K562 (cell line): ENCODE results near the gene SLC5A2. TPM values are rescaled to one million over a fixed set of nuclear protein-coding genes. Genes with fewer than 3 reads are reported as not detected.

Experiments used
- CBX2 ChIP-seq: fragments of 200-600 bp; sonication (generic); IDR thresholded peaks from one replicate; pipeline ENCODE4 v1.6.1; 2012; ENCODE audit warnings: mild to moderate bottlenecking, low read length, inconsistent platforms; ENCODE audit not compliant: insufficient read depth, poor library complexity, severe bottlenecking
- CBX8 ChIP-seq: fragments of 200-600 bp; sonication (generic); IDR thresholded peaks from 2 replicates; pipeline ENCODE4 v1.6.1; 2012; ENCODE audit warnings: borderline replicate concordance, mixed run types, low read depth, mild to moderate bottlenecking, moderate library complexity, mixed read lengths, low read length, control low read depth, inconsistent platforms; ENCODE audit not compliant: poor library complexity, severe bottlenecking; ENCODE audit errors: extremely low read depth
- CREM ChIP-seq: IDR thresholded peaks from 2 replicates; pipeline ENCODE4 v1.6.1; 2014; ENCODE audit warnings: antibody characterized with exemption, low read depth
- CSDE1 ChIP-seq, 2 experiments: fragments of 450-650 bp; IDR thresholded peaks; 2 replicates each; pipeline ENCODE4 v1.6.1; 2016; ENCODE audit warnings: mild to moderate bottlenecking in 1 of 2
- EP400 ChIP-seq: fragments of 450-650 bp; IDR thresholded peaks from 2 replicates; pipeline ENCODE4 v1.6.1; 2017; ENCODE audit warnings: antibody characterized with exemption, mild to moderate bottlenecking, moderate library complexity
- EWSR1 ChIP-seq: fragments of 450-650 bp; IDR thresholded peaks from 2 replicates; pipeline ENCODE4 v1.6.1; 2018; ENCODE audit warnings: borderline replicate concordance, mild to moderate bottlenecking, low read depth, moderate library complexity; ENCODE audit not compliant: partially characterized antibody
- HNRNPH1 ChIP-seq: fragments of 200-400 bp; formaldehyde crosslinking; optimal IDR thresholded peaks from 2 replicates; pipeline ENCODE3; 2017; ENCODE audit warnings: low read depth, mild to moderate bottlenecking, low read length, moderate library complexity
- HNRNPLL ChIP-seq: fragments of 200-400 bp; formaldehyde crosslinking; IDR thresholded peaks from 2 replicates; pipeline ENCODE4 v1.6.1; 2017; ENCODE audit warnings: low read length, low read depth, mild to moderate bottlenecking; ENCODE audit not compliant: poor library complexity, severe bottlenecking
- LEF1 ChIP-seq: fragments of 450-650 bp; IDR thresholded peaks from 2 replicates; pipeline ENCODE4 v1.6.1; 2016; ENCODE audit warnings: mild to moderate bottlenecking
- NFRKB ChIP-seq: fragments of 450-650 bp; IDR thresholded peaks from 2 replicates; pipeline ENCODE4 v1.6.1; 2016; ENCODE audit warnings: low read depth
- PCBP1 ChIP-seq: fragments of 200-400 bp; formaldehyde crosslinking; IDR thresholded peaks from 2 replicates; pipeline ENCODE4 v1.6.1; 2018; ENCODE audit warnings: mild to moderate bottlenecking, low read depth, low read length; ENCODE audit not compliant: poor library complexity, severe bottlenecking
- PHB2 ChIP-seq: fragments of 450-650 bp; IDR thresholded peaks from 2 replicates; pipeline ENCODE4 v1.6.1; 2017; ENCODE audit warnings: low read depth
- POLR2AphosphoS2 ChIP-seq: IDR thresholded peaks from 2 replicates; pipeline ENCODE4 v1.6.1; 2012; ENCODE audit warnings: low read length, improper control_type of control experiment
- RB1 ChIP-seq: fragments of 450-650 bp; IDR thresholded peaks from 2 replicates; pipeline ENCODE4 v1.6.1; 2017; ENCODE audit warnings: low read depth, mild to moderate bottlenecking
- SIRT6 ChIP-seq: IDR thresholded peaks from one replicate; pipeline ENCODE4 v1.6.1; 2012; ENCODE audit warnings: low read depth, mild to moderate bottlenecking, control low read depth, inconsistent platforms, low read length, moderate library complexity
- SMARCA4 ChIP-seq: fragments of 450-650 bp; IDR thresholded peaks from 2 replicates; pipeline ENCODE4 v1.6.1; 2016
- ZNF274 ChIP-seq: IDR thresholded peaks from 2 replicates; pipeline ENCODE4 v1.6.1; 2011; ENCODE audit warnings: low read depth, mild to moderate bottlenecking, low read length, moderate library complexity, borderline replicate concordance
- ZNF696 ChIP-seq: fragments of 250-450 bp; sonication (Bioruptor Pico); conservative IDR thresholded peaks from 2 replicates; pipeline ENCODE4 v1.4.0; 2020; ENCODE audit warnings: mild to moderate bottlenecking, moderate library complexity
- polyA plus RNA-seq, 8 experiments: library from polyadenylated mRNA; depleted of rRNA in 4 of 8; stranded (reverse) in 5 of 8; unstranded in 3 of 8; fragments of >200 nt; fragmentation: Nextera tagmentation in 2 of 8; fragmentation: Illumina TruSeq in 1 of 8; extraction: Ambion mirVana in 2 of 8; extraction: Trizol in 1 of 8; gene quantifications; 2 replicates each; pipeline versions ENCODE4 v1.2.1 to v1.2.3, GENCODE V29; 2011 to 2014; ENCODE audit warnings: inconsistent platforms in 1 of 8, missing spikeins in 1 of 8
- total RNA-seq, 7 experiments: library from RNA; depleted of rRNA in 6 of 7; stranded (reverse); fragments of >200 nt in 6 of 7; fragmentation: Illumina TruSeq in 2 of 7; extraction: Trizol in 2 of 7; gene quantifications; 2 replicates each; pipeline versions ENCODE4 v1.2.1 to v1.2.3, GENCODE V29; 2011 to 2021; ENCODE audit warnings: low replicate concordance in 1 of 7
- TF ChIP-seq, protein P1 (sequence below): fragments of 250-450 bp; sonication (Bioruptor Pico); IDR thresholded peaks from 2 replicates; pipeline ENCODE4 v1.5.1; 2021; ENCODE audit warnings: mild to moderate bottlenecking
- TF ChIP-seq, protein P2 (sequence below): fragments of 450-650 bp; formaldehyde crosslinking; IDR thresholded peaks from 2 replicates; pipeline ENCODE4 v1.4.0; 2020; ENCODE audit warnings: mild to moderate bottlenecking, moderate library complexity
- TF ChIP-seq, protein P3 (sequence below), 2 experiments: fragments of 450-650 bp; IDR thresholded peaks; 2 replicates each; pipeline ENCODE4 v1.6.1; 2016

SLC5A2 gene
- total and polyA plus RNA-seq, 9 of the 15 experiments (the other 6 are each of a cell fraction or from before 2014, with no cell fraction given) = 0.07 to 2.7 (median 2.2) TPM; not detected in 6

- TF ChIP-seq, protein P1, sequence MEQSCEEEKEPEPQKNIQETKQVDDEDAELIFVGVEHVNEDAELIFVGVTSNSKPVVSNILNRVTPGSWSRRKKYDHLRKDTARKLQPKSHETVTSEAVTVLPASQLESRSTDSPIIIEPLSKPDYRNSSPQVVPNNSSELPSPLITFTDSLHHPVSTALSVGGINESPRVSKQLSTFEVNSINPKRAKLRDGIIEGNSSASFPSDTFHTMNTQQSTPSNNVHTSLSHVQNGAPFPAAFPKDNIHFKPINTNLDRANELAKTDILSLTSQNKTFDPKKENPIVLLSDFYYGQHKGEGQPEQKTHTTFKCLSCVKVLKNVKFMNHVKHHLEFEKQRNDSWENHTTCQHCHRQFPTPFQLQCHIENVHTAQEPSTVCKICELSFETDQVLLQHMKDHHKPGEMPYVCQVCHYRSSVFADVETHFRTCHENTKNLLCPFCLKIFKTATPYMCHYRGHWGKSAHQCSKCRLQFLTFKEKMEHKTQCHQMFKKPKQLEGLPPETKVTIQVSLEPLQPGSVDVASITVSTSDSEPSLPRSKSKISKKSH (CRISPR knock-in tag) = no peak
- TF ChIP-seq SIRT6 (no peak), CREM (no peak), CBX2 (no peak), ZNF274 (no peak), SMARCA4 (peak; percentile 68; the same call in 1 of the 2 replicates), EP400 (no peak), EWSR1 (no peak), PHB2 (no peak), HNRNPLL (peak; percentile 78), CBX8 (no peak), ZNF696 (no peak), CSDE1 (IDR thresholded peaks at IDR 0.05) (no peak), RB1 (no peak), HNRNPH1 (no peak), NFRKB (no peak), POLR2AphosphoS2 (no peak), PCBP1 (no peak), LEF1 (peak; percentile 64)
- TF ChIP-seq, protein P2, sequence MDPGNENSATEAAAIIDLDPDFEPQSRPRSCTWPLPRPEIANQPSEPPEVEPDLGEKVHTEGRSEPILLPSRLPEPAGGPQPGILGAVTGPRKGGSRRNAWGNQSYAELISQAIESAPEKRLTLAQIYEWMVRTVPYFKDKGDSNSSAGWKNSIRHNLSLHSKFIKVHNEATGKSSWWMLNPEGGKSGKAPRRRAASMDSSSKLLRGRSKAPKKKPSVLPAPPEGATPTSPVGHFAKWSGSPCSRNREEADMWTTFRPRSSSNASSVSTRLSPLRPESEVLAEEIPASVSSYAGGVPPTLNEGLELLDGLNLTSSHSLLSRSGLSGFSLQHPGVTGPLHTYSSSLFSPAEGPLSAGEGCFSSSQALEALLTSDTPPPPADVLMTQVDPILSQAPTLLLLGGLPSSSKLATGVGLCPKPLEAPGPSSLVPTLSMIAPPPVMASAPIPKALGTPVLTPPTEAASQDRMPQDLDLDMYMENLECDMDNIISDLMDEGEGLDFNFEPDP (CRISPR knock-in tag) = no peak
- TF ChIP-seq, protein P3, sequence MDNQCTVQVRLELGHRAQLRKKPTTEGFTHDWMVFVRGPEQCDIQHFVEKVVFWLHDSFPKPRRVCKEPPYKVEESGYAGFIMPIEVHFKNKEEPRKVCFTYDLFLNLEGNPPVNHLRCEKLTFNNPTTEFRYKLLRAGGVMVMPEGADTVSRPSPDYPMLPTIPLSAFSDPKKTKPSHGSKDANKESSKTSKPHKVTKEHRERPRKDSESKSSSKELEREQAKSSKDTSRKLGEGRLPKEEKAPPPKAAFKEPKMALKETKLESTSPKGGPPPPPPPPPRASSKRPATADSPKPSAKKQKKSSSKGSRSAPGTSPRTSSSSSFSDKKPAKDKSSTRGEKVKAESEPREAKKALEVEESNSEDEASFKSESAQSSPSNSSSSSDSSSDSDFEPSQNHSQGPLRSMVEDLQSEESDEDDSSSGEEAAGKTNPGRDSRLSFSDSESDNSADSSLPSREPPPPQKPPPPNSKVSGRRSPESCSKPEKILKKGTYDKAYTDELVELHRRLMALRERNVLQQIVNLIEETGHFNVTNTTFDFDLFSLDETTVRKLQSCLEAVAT (IDR thresholded peaks at IDR 0.05) = no peak
Observed at GRCh38 chr16:31535737-31536136, 52.8 kb downstream of the SLC5A2 start (continued).
